ENCODE measurements around the gene TOM1.

The TOM1 gene

GRCh38 chr22:35307892-35308291 lies 8.2 kb downstream of the TOM1 start:
- DNase-seq = no peak

GRCh38 chr22:35308480-35309021 lies 8.9 kb downstream of the TOM1 start:
- DNase-seq = no peak

- no peak for DNase-seq
Observed at GRCh38 chr22:35310556-35311550, 11.2 kb downstream of the TOM1 start.

- no peak for DNase-seq
Observed at GRCh38 chr22:35311551-35311999, 11.9 kb downstream of the TOM1 start.

GRCh38 chr22:35312198-35313059 lies 12.7 kb downstream of the TOM1 start:
- no peak for DNase-seq

- DNase-seq = peak; percentile 20
Observed at GRCh38 chr22:35313311-35314121, 13.8 kb downstream of the TOM1 start.

- no peak for DNase-seq
Observed at GRCh38 chr22:35314161-35314942, 14.7 kb downstream of the TOM1 start.

GRCh38 chr22:35315141-35315854 lies 15.6 kb downstream of the TOM1 start:
- no peak for DNase-seq

- DNase-seq = peak; percentile 85
Observed at GRCh38 chr22:35315855-35316745, 16.4 kb downstream of the TOM1 start.

- DNase-seq = no peak
Observed at GRCh38 chr22:35316751-35317150, 17.1 kb downstream of the TOM1 start.

- DNase-seq = no peak
Observed at GRCh38 chr22:35317680-35318290, 18.1 kb downstream of the TOM1 start.

GRCh38 chr22:35318346-35319215 lies 18.9 kb downstream of the TOM1 start:
- no peak for DNase-seq

- no peak for DNase-seq
Observed at GRCh38 chr22:35319244-35319985, 19.7 kb downstream of the TOM1 start.

- no peak for DNase-seq
Observed at GRCh38 chr22:35322126-35322525, 22.4 kb downstream of the TOM1 start.

GRCh38 chr22:35322893-35323292 lies 23.2 kb downstream of the TOM1 start:
- DNase-seq = no peak

- no peak for DNase-seq
Observed at GRCh38 chr22:35323305-35323704, 23.6 kb downstream of the TOM1 start.

- DNase-seq = no peak
Observed at GRCh38 chr22:35324067-35324466, 24.4 kb downstream of the TOM1 start.

- no peak for DNase-seq
Observed at GRCh38 chr22:35324762-35325161, 25.1 kb downstream of the TOM1 start.

Measured in NCI-H1105 treated with DMSO at 0.1 percent for 48 hours (cell line).